ENCODE measurements around the gene HES3.

HES3 gene

GRCh38 chr1:6245869-6246496 is 2.0 kb downstream of the HES3 start:
- DNase-seq (ENCODE audit: low read depth in 2 of 2) = peak; percentile 23 to 36

- DNase-seq (ENCODE audit: low read depth in 2 of 2) = peak; percentile 77 to 78
Measured at GRCh38 chr1:6246497-6247467, 2.8 kb downstream of the HES3 start.

- DNase-seq (ENCODE audit: low read depth in 2 of 2) = no peak
Measured at GRCh38 chr1:6247651-6248050, 3.7 kb downstream of the HES3 start.

- DNase-seq (ENCODE audit: low read depth in 2 of 2) = no peak
Measured at GRCh38 chr1:6248161-6248776, 4.3 kb downstream of the HES3 start.

GRCh38 chr1:6248932-6249738 is 5.2 kb downstream of the HES3 start:
- DNase-seq (ENCODE audit: low read depth in 2 of 2) = no peak

- no peak for DNase-seq (ENCODE audit: low read depth in 2 of 2)
Measured at GRCh38 chr1:6249739-6250689, 6.0 kb downstream of the HES3 start.

- no peak for DNase-seq (ENCODE audit: low read depth in 2 of 2)
Measured at GRCh38 chr1:6251233-6251632, 7.3 kb downstream of the HES3 start.

GRCh38 chr1:6251681-6252373 is 7.8 kb downstream of the HES3 start:
- no peak for DNase-seq (ENCODE audit: low read depth in 2 of 2)

- no peak for DNase-seq (ENCODE audit: low read depth in 2 of 2)
Measured at GRCh38 chr1:6252374-6252710, 8.4 kb downstream of the HES3 start.

GRCh38 chr1:6253380-6253779 is 9.4 kb downstream of the HES3 start:
- no peak for DNase-seq (ENCODE audit: low read depth in 2 of 2)

GRCh38 chr1:6254691-6255090 is 10.7 kb downstream of the HES3 start:
- no peak for DNase-seq (ENCODE audit: low read depth in 2 of 2)

GRCh38 chr1:6256645-6257044 is 12.7 kb downstream of the HES3 start:
- DNase-seq (ENCODE audit: low read depth in 2 of 2) = no peak

GRCh38 chr1:6257541-6258069 is 13.6 kb downstream of the HES3 start:
- DNase-seq (ENCODE audit: low read depth in 2 of 2) = no peak

GRCh38 chr1:6258675-6259074 is 14.7 kb downstream of the HES3 start:
- no peak for DNase-seq (ENCODE audit: low read depth in 2 of 2)

GRCh38 chr1:6259491-6260362 is 15.7 kb downstream of the HES3 start:
- DNase-seq (ENCODE audit: low read depth in 2 of 2) = peak; percentile 45 to 68

GRCh38 chr1:6260433-6260934 is 16.5 kb downstream of the HES3 start:
- no peak for DNase-seq (ENCODE audit: low read depth in 2 of 2)

- DNase-seq (ENCODE audit: low read depth in 2 of 2) = peak; percentile 24 to 45
Measured at GRCh38 chr1:6260961-6261614, 17.1 kb downstream of the HES3 start, which contains the start of gene GPR153. GPR153 (minus strand) TSS chr1:6261098; CDS start chr1:6254905, 6,193 bp downstream.

GRCh38 chr1:6261615-6261995 is 17.6 kb downstream of the HES3 start:
- no peak for DNase-seq (ENCODE audit: low read depth in 2 of 2)

Measured in activated CD4-positive, alpha-beta T cell treated with anti-CD3 and anti-CD28 coated beads for 24 hours (primary cell).